Activated CD4-positive, alpha-beta T cell treated with anti-CD3 and anti-CD28 coated beads, Interleukin-2, amount 10 ng/mL, durations not matched to agents 7 days and 5 days (primary cell): ENCODE measurements around the gene NECAB2. TPM values are rescaled to one million over a fixed set of nuclear protein-coding genes. Genes with fewer than 3 reads are reported as not detected.

Source experiments
- CTCF ChIA-PET: fragments of 350-600 bp; sonication (Branson Sonifier 250); formaldehyde crosslinking; loops from one replicate; lab custom pipeline; 2021; ENCODE audit warnings: antibody characterized with exemption; lab: Charles Lee
- POLR2A ChIA-PET: fragments of 350-600 bp; sonication (Branson Sonifier 250); formaldehyde crosslinking; loops from one replicate; lab custom pipeline; 2021; ENCODE audit warnings: antibody characterized with exemption; lab: Charles Lee
- DNase-seq: peaks from one replicate; pipeline ENCODE4 v3.0.0-alpha.2; 2020
- H3K27ac Mint-ChIP-seq: one replicate; pipeline ENCODE4 v1.8.0; 2021; ENCODE audit warnings: mild to moderate bottlenecking, moderate library complexity, mixed read lengths
- H3K27me3 Mint-ChIP-seq: one replicate; pipeline ENCODE4 v1.8.0; 2021; ENCODE audit warnings: mixed read lengths
- H3K36me3 Mint-ChIP-seq: one replicate; pipeline ENCODE4 v1.8.0; 2021; ENCODE audit warnings: low read depth, mixed read lengths
- H3K4me1 Mint-ChIP-seq: one replicate; pipeline ENCODE4 v1.8.0; 2021; ENCODE audit warnings: mixed read lengths
- H3K4me3 Mint-ChIP-seq: one replicate; pipeline ENCODE4 v1.8.0; 2021; ENCODE audit warnings: mild to moderate bottlenecking, moderate library complexity, mixed read lengths
- H3K9me3 Mint-ChIP-seq: one replicate; pipeline ENCODE4 v1.8.0; 2021; ENCODE audit warnings: mixed read lengths
- total RNA-seq, 2 experiments: library from RNA; stranded (reverse); gene quantifications; one replicate each; pipeline ENCODE4 v1.2.3, GENCODE V29; 2021

NECAB2 gene
- not detected for total RNA-seq

DNA sequence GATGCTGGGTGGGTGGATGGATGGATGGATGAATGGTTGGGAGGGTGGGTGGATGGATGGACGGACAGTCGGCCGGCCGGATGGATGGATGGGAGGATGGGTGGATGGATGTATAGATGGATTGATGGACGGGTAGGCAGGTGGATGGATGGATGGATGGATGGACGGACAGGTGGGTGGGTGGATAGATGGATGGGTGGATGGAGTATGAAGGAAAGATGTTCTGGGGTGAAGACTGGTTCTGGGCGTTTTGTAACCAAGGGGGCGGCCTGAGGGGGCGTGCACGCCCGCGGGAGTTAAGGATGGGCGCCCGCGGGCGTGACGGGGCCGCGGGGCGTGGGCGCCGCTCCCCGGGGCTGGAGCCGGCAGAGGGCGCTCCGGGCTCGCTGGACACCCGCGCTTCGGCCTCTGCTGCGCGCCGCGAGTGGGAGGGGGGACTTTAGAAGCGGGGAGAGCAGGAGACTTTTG is at the start of gene NECAB2:
TSS of gene NECAB2 (plus strand) at position 407 of the 468 bp plus-strand sequence. CDS start 405 bp downstream, outside the sequence.
- Mint-ChIP-seq H3K4me1 (peaks cover 2% of the 10 kb centered on the region), H3K27ac (no peak within 1 kb of the TSS), H3K36me3 (no peaks in the 10 kb centered on the region), H3K4me3 (no peak within 1 kb of the TSS), H3K9me3 (no peaks in the 10 kb centered on the region), H3K27me3 (peaks cover 19% of the 10 kb centered on the region)
- no peak for DNase-seq
- CTCF ChIA-PET = no interaction called here
- POLR2A ChIA-PET = no interaction called here

DNA sequence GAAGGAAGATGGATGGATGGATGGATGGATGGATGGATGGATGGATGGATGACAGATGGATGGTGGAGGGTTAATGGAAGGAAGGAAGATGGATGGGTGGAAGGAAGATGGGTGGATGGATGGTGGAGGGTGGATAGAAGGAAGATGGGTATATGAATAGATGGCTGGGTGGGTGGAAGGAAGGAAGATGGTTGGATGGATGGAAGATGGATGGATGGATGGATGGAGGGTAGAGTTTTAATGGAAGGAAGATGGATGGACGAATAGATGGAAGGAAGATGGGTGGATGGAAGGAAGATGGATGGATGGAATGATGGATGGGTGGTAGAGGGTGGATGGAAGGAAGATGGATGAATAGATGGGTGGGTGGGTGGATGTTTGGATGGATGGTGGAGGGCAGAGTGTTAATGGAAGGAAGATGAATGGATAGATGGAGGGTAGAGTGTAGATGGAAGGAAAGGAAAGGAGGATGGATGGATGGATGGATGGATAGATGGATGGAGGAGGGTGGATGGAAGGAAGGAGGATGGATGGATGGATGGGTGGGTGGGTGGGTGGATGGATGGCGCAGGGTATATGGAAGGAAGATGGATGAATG is 47.1 kb upstream of the NECAB2 start:
- ChIA-PET POLR2A (no interaction called here), CTCF (no interaction called here)
- Mint-ChIP-seq H3K27ac (no peak overlapping the region), H3K4me3 (no peak overlapping the region), H3K36me3 (peaks cover 29% of the 10 kb centered on the region), H3K27me3 (no peaks in the 10 kb centered on the region), H3K9me3 (peaks cover 7% of the 10 kb centered on the region), H3K4me1 (no peaks in the 10 kb centered on the region)
- no peak for DNase-seq

DNA sequence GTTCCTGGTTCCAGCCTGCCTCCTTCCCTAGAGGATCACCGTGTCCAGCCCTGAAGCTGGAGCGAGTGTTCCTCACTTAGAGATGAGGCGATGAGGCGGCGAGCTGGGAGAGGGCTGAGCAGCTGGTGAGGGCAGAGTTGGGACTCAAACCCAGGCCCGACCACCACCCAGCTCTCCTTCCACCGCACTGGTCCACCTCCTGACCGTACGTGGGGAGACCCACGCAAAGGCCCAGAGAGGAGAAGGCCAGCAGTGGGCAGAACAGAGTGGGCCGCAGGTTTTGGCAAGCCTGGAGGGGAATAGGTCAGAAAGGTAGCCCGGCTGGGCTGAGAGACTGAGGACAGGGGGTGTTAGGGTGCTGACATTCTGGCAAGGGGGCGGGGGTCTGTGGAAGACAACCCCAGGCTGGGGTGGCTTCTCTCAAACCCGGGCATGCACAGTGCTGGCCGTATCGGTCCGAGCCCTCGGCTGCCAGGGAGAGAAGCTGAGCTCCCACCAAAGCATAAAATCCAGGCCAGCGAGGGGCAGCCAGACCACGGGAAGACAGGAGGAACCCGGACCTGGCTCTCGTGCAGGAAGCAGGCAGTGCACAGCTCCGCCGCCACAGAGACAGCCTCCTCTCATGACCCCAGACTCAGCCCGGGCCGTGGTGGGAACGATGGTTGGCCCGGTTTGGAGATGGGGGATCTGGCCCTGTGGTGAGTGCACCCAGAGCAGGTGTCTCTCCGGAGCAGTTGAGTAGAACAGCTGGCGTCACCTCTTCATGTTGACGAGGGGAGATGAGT is 44.3 kb upstream of the NECAB2 start:
- Mint-ChIP-seq H3K4me3 (no peak overlapping the region), H3K36me3 (peaks cover 10% of the 10 kb centered on the region), H3K9me3 (peaks cover 2% of the 10 kb centered on the region), H3K27me3 (no peaks in the 10 kb centered on the region), H3K4me1 (no peaks in the 10 kb centered on the region), H3K27ac (no peak overlapping the region)
- DNase-seq = no peak
- POLR2A ChIA-PET = no interaction called here
- CTCF ChIA-PET = interaction anchor here (0.8 to 1.4 kb wide), 3 partner anchors 12 to 263 kb away, joined by 3 to 4 read pairs (median 3); partner anchors contain the start of gene TAF1C

DNA sequence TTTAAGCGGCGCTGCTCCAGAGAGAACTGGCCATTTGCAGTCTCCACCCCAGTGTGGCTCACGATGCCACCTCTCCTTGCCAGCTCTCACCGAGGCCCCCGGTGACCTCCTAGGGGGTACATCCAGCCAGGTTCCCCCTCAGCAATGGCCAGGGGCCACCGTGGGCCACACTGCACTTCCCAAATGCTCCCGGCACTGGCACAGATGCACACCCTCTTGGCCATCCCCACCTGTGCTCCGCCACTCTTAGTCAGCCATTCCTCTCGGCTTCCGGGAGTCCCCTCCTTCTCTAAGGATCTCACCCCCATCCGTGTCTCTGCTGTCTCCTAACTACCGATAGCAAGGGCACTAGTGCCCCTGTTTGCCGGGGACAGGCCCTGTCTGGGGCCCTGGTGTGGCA is 43.4 kb upstream of the NECAB2 start:
- H3K27ac Mint-ChIP-seq = no peak overlapping the region
- no peak overlapping the region for H3K4me3 Mint-ChIP-seq
- CTCF ChIA-PET = interaction anchor here (1.4 kb wide), 1 partner anchor 11 kb away, joined by 3 read pairs; no protein-coding TSS in a partner anchor
- H3K27me3 Mint-ChIP-seq = no peaks in the 10 kb centered on the region
- no peak for DNase-seq
- POLR2A ChIA-PET = no interaction called here
- no peaks in the 10 kb centered on the region for H3K4me1 Mint-ChIP-seq
- peaks cover 2% of the 10 kb centered on the region for H3K36me3 Mint-ChIP-seq
- H3K9me3 Mint-ChIP-seq = no peaks in the 10 kb centered on the region

DNA sequence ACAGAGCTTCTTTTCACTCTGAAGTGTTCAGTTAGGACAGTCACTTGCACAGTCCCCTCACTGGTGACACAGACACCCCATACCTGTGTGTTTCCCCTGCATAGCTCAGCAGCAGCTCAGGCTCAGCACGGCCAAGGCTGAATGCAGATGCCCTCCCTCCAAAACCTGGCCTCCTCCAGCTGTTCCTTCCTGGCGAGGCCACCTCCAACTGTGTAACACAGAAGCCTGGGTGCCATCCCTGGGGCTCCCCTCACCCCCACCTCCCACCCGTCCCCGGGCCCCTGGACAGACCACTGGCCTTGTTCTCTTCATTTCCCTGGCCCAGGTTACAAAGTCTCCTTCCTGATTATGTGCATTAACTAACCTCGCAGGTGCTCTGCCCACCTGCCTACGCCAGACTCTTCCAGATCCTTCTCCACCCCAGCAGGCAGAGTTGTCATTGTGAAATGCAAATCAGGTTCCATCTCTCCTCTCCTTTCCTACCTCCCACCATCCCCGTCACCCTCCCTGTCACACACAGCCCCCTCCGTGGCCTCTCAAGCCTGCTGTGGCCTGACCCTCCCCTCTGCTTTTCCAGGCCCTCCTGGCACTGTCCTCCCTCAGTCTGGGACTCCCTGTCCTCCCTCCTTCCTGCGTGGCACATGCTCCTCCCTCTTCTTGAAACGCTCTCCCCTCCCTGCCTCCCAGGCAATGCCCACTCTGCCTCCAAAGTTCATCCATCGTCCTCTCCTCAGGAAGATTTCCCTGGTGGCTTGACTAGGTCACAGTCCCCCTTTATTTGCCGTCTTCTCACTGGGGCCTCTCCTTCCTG is 42.7 kb upstream of the NECAB2 start:
- Mint-ChIP-seq H3K27ac (no peak overlapping the region), H3K4me3 (no peak overlapping the region), H3K4me1 (no peaks in the 10 kb centered on the region), H3K27me3 (no peaks in the 10 kb centered on the region), H3K9me3 (no peaks in the 10 kb centered on the region), H3K36me3 (no peaks in the 10 kb centered on the region)
- ChIA-PET CTCF (interaction anchor here (1.4 kb wide), 1 partner anchor 10 kb away, joined by 3 read pairs; no protein-coding TSS in a partner anchor), POLR2A (no interaction called here)
- no peak for DNase-seq

DNA sequence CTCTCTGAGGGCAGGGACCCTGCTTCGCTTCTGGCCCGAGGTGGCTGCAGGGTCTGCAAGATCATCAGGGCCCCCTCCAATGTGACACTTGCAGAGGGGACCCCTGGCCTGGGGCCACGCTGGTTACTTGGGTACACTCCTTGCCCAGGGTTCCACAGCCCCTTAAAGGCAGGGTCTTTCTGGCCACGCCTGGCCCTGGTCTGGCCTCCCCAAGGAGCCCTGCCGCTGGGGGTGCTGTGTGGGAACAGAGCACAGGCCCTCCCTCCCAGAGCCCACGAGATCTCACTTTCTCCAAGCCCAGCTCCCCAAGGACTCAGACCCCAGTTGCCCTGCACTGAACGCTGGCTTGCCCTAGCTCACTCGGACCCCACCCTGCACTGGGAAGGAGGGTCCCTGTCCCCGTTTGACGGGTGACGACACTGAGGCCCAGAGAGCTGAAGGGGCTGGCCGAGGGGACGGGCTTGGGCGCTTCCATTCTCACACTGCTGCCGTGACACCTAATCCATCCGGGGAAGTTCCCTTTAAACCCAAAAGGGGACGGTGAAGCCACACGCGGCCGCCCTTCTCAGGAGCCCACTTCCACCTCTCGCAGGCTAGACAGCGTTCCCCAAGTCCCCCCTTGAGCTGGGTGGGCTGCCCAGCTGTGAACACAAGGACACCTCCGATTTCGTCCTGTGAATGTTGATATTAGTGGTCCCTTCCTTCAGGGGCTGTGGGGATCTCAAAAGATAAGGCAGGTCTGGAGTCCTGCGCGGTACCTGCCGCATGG is 41.9 kb upstream of the NECAB2 start:
- Mint-ChIP-seq H3K9me3 (no peaks in the 10 kb centered on the region), H3K4me3 (no peak overlapping the region), H3K36me3 (no peaks in the 10 kb centered on the region), H3K27me3 (no peaks in the 10 kb centered on the region), H3K27ac (no peak overlapping the region), H3K4me1 (no peaks in the 10 kb centered on the region)
- ChIA-PET POLR2A (no interaction called here), CTCF (interaction anchor here (1.3 kb wide), 1 partner anchor 12 kb away, joined by 3 read pairs; no protein-coding TSS in a partner anchor)
- no peak for DNase-seq

DNA sequence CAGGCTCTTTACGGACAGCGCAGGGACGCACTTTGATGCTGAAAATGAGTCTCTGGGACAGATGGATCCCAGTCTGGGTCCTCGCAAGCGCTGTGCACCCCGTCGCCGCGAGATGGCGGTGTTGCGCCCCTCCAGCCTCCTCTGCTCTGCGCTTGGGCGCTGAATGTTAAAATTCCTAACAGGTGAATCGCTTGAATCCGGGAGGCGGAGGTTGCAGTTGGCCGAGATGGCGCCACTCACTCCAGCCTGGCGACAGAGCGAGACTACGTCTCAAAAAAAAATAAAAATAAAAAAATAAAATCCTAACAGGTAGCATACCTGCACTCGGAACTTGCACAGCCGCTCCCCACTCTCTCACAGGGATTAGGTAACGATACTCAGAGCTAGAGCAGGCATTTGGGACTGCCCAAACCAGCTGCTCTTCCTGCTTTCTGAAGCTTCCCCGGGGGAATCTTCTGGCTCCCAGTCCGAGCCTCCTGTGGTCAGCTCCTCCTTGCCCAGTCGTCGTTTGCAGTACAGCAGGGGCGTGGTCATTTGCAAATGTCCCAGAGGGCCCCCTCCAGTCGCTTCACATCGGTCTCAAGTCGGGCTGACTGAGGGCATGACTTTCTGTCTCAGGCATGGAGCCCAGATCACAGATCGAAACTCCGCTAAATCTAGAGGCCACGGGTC is 41.2 kb upstream of the NECAB2 start:
- Mint-ChIP-seq H3K27ac (no peak overlapping the region), H3K27me3 (no peaks in the 10 kb centered on the region), H3K4me1 (no peaks in the 10 kb centered on the region), H3K4me3 (no peak overlapping the region), H3K9me3 (no peaks in the 10 kb centered on the region), H3K36me3 (no peaks in the 10 kb centered on the region)
- POLR2A ChIA-PET = no interaction called here
- peak; percentile 62 for DNase-seq
- CTCF ChIA-PET = interaction anchor here (0.7 to 1.3 kb wide), 3 partner anchors 11 to 261 kb away, joined by 3 to 4 read pairs (median 3); no protein-coding TSS in a partner anchor

DNA sequence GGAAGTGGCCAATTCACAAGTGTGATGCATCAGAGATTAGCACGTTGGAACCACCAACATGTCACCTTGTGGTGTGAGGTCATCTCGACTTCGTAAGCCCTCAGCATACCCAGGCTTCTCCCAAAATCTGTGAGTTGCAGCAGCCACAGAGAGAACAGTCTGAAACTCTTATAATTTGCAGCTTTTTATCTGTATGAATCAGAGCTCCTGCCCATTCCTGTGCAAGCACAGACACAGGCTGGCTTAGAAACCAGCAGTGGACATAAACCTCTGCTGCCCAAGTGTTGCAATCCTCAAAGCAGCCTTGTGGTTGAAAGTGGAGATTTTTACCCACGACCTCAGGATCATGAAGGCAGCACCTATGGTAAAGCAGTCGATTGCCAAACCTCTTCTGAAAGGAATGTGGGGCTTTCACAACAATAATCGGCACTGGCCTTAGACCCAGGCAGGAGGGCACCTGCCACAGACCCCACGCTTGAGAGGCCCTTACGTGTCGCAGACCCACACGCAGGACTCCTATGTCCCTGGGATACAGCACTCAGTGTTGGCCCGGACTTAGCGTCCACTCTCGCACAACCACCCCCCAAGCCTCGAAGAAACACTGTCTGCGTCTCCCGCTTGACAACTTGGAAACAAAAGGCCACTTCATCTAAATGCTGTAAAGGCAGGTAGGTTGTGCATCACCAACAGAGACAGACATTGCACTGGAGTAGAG is 39.5 kb upstream of the NECAB2 start:
- Mint-ChIP-seq H3K4me1 (no peaks in the 10 kb centered on the region), H3K36me3 (no peaks in the 10 kb centered on the region), H3K27ac (no peak overlapping the region), H3K4me3 (no peak overlapping the region), H3K9me3 (no peaks in the 10 kb centered on the region), H3K27me3 (no peaks in the 10 kb centered on the region)
- DNase-seq = no peak
- ChIA-PET CTCF (no interaction called here), POLR2A (no interaction called here)

DNA sequence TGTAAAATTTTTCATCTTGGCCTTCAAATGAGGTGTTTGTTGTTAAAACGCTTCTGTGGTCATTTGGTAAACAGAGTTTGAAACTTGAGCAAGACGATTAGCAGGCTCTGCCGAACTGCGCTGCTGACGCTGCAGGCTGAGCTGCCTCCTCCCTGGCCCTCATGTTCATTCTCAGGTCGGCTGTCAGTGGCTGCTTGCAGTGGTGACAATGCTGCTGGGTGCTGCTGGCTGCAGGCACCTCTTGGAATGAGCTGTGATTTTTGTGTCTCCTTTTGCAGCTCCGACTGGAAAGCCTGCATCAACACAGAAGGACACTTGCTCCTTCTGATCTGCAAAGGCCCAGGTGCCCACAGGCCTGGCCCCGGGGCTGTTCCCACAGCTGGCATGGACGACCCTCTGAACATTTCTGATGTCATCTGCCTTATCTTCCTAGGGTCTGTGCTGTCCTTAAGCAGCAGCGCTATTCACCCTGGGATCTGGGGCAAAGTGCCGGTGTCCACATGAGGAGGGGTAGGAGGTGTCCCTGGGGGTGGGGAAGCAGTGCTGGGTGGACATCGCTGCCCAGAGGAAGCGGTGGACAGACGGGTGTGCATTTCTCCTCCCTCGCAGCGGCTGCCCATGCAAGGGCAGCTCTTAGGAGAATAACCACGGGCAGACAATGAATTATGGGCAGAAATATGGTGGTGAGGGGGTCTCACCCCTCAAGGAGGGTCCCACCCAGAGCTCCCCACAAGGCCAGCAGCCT is 38.1 kb upstream of the NECAB2 start:
- no peak for DNase-seq
- Mint-ChIP-seq H3K4me1 (no peaks in the 10 kb centered on the region), H3K4me3 (no peak overlapping the region), H3K27me3 (no peaks in the 10 kb centered on the region), H3K27ac (no peak overlapping the region), H3K9me3 (no peaks in the 10 kb centered on the region), H3K36me3 (no peaks in the 10 kb centered on the region)
- ChIA-PET CTCF (no interaction called here), POLR2A (interaction anchor here (0.5 kb wide), 1 partner anchor 1278 kb away, joined by 9 read pairs; no protein-coding TSS in a partner anchor)

DNA sequence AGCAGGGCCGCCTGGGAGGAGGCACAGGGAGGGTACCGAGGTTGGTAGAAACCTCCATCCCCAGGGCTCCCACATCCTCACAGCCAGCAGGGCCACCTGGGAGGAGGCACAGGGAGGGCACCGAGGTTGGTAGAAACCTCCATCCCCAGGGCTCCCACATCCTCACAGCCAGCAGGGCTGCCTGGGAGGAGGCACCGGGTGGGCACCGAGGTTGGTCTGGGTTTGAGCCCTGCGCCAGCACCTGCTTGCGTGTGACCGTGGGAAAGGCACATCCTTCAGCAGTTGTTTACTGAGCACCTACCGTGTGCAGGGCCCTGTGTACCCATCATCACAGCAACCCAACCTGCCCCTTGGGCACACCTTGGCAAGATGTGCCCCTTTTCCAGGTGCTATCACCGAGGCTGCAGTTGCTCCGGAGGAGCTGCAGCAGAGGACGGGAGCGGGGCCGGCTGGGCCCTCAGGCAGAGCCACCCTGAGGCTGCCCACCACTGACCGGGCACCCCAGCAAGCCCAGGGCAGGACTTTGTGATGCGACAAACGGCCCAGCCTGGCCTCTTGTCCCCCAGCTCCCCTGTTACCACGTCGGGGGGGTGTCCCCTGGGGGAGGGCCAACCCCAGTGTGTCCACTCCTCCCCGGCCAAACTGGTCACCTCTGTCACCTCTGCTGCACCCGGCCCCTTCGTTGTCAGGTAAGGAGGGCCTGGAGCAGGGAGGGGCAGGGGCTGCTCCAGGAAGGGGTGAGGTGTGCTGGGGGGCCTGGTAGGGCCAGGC is 37.1 kb upstream of the NECAB2 start:
- H3K27ac Mint-ChIP-seq = no peak overlapping the region
- H3K4me3 Mint-ChIP-seq = no peak overlapping the region
- no peaks in the 10 kb centered on the region for H3K27me3 Mint-ChIP-seq
- H3K4me1 Mint-ChIP-seq = no peaks in the 10 kb centered on the region
- no peaks in the 10 kb centered on the region for H3K9me3 Mint-ChIP-seq
- CTCF ChIA-PET = no interaction called here
- H3K36me3 Mint-ChIP-seq = no peaks in the 10 kb centered on the region
- DNase-seq = no peak
- POLR2A ChIA-PET = no interaction called here
